Mesothelial cell of epicardium (in vitro differentiated cells): ENCODE data around the gene CELF2. TPM values are rescaled to one million over a fixed set of nuclear protein-coding genes. Genes with fewer than 3 reads are reported as not detected.
"Not testable (repeated sequence)": the region's sequence is repeated elsewhere in the genome, so short reads cannot be mapped to it uniquely, and the experiment has no call there.

Experiments used
- DNase-seq, 2 experiments: peaks; one replicate each; pipeline ENCODE4 v3.0.0; 2021; ENCODE audit warnings: low spot score in 2 of 2; ENCODE audit not compliant: unreplicated experiment in 2 of 2
- H3K27ac Mint-ChIP-seq: 2 replicates; pipeline ENCODE4 v1.8.0; 2021; ENCODE audit warnings: mixed read lengths
- H3K27me3 Mint-ChIP-seq: 2 replicates; pipeline ENCODE4 v1.8.0; 2021; ENCODE audit warnings: low read depth, mixed read lengths
- H3K36me3 Mint-ChIP-seq: 2 replicates; pipeline ENCODE4 v1.8.0; 2021; ENCODE audit warnings: mixed read lengths
- H3K4me1 Mint-ChIP-seq: 2 replicates; pipeline ENCODE4 v1.8.0; 2021; ENCODE audit warnings: mixed read lengths
- H3K4me3 Mint-ChIP-seq: 2 replicates; pipeline ENCODE4 v1.8.0; 2021; ENCODE audit warnings: mild to moderate bottlenecking, moderate library complexity, mixed read lengths
- H3K9me3 Mint-ChIP-seq: 2 replicates; pipeline ENCODE4 v1.8.0; 2021; ENCODE audit warnings: mixed read lengths
- total RNA-seq: library from RNA; stranded (reverse); gene quantifications from 3 replicates; pipeline ENCODE4 v1.2.1, GENCODE V29; 2021
- TF ChIP-seq, protein P1 (sequence below): fragments of 200-600 bp; sonication (generic); IDR thresholded peaks from one replicate; pipeline ENCODE4 v1.5.0; 2021; ENCODE audit warnings: antibody characterized with exemption; ENCODE audit not compliant: unreplicated experiment

The CELF2 gene
- total RNA-seq, 1 donor from 2014 or later = 24.0 TPM

- peaks cover 15% of the 10 kb centered on the region for H3K9me3 Mint-ChIP-seq
- H3K27ac Mint-ChIP-seq = no peak overlapping the region
- H3K4me1 Mint-ChIP-seq = no peaks in the 10 kb centered on the region
Measured at GRCh38 chr10:11358011-11358410, 340.3 kb downstream of the CELF2 start.

GRCh38 chr10:11358923-11359575, 341.4 kb downstream of the CELF2 start:
- no peak overlapping the region for H3K4me3 Mint-ChIP-seq
- H3K36me3 Mint-ChIP-seq = no peaks in the 10 kb centered on the region

More at GRCh38 chr10:11358011-11358410, 340.3 kb downstream of the CELF2 start:
- H3K27me3 Mint-ChIP-seq = no peaks in the 10 kb centered on the region
- no peak overlapping the region for H3K4me3 Mint-ChIP-seq
- no peak for DNase-seq
- TF ChIP-seq, protein P1, sequence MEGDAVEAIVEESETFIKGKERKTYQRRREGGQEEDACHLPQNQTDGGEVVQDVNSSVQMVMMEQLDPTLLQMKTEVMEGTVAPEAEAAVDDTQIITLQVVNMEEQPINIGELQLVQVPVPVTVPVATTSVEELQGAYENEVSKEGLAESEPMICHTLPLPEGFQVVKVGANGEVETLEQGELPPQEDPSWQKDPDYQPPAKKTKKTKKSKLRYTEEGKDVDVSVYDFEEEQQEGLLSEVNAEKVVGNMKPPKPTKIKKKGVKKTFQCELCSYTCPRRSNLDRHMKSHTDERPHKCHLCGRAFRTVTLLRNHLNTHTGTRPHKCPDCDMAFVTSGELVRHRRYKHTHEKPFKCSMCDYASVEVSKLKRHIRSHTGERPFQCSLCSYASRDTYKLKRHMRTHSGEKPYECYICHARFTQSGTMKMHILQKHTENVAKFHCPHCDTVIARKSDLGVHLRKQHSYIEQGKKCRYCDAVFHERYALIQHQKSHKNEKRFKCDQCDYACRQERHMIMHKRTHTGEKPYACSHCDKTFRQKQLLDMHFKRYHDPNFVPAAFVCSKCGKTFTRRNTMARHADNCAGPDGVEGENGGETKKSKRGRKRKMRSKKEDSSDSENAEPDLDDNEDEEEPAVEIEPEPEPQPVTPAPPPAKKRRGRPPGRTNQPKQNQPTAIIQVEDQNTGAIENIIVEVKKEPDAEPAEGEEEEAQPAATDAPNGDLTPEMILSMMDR = no peak
- no peaks in the 10 kb centered on the region for H3K36me3 Mint-ChIP-seq

GRCh38 chr10:11359869-11360268, 342.2 kb downstream of the CELF2 start:
- Mint-ChIP-seq H3K27me3 (no peaks in the 10 kb centered on the region), H3K27ac (no peak overlapping the region), H3K36me3 (no peaks in the 10 kb centered on the region), H3K9me3 (peaks cover 9% of the 10 kb centered on the region), H3K4me1 (no peaks in the 10 kb centered on the region), H3K4me3 (no peak overlapping the region)
- DNase-seq = no peak
- TF ChIP-seq, protein P1 = no peak

More at GRCh38 chr10:11358923-11359575, 341.4 kb downstream of the CELF2 start:
- Mint-ChIP-seq H3K9me3 (peaks cover 9% of the 10 kb centered on the region), H3K4me1 (no peaks in the 10 kb centered on the region), H3K27me3 (no peaks in the 10 kb centered on the region), H3K27ac (no peak overlapping the region)
- DNase-seq = no peak
- TF ChIP-seq, protein P1 = no peak

DNA sequence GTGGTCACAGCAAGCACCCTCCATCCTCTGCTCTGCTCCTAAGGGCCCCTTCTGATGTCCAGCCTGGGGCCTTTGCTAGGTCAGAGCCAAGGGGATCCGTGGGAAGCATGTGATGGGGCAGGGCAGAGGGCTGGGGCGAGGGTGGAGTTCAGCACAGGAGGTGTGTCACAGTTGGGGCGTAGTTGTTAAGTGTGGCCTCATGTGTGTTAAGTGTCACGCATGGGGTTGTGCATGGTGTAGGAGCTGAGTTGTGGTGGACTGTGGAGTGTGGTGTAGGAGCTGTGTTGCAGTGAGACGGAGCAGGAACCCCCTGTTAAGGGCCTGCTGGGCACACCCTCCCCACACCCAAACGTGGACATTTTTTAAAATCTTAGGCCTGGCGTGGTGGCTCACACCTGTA, 345.8 kb downstream of the CELF2 start:
- Mint-ChIP-seq H3K27me3 (no peaks in the 10 kb centered on the region), H3K27ac (no peak overlapping the region), H3K9me3 (peaks cover 14% of the 10 kb centered on the region), H3K4me1 (no peaks in the 10 kb centered on the region), H3K4me3 (no peak overlapping the region), H3K36me3 (no peaks in the 10 kb centered on the region)
- TF ChIP-seq, protein P1 = no peak
- no peak for DNase-seq

DNA sequence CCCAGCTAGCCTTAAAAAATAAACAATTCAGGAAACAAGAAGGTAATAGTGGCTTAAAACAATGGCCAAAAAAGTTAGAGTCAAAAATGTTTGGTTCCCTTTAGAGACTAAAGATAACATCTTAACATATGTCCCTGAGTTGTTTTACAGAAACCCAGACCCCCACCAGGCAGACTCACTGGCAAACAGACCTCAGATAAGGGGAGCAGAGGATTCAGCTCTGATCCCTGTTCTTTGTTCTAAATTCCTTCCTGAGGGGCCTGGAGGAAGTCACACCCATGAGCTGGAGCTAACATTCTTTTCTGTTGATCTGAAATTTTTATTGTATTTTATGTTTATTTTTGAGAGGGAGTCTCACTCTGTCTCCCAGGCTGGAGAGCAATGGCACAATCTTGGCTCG, 346.6 kb downstream of the CELF2 start:
- Mint-ChIP-seq H3K4me3 (no peak overlapping the region), H3K36me3 (no peaks in the 10 kb centered on the region), H3K4me1 (no peaks in the 10 kb centered on the region), H3K27ac (no peak overlapping the region), H3K27me3 (no peaks in the 10 kb centered on the region), H3K9me3 (peaks cover 13% of the 10 kb centered on the region)
- no peak for DNase-seq
- TF ChIP-seq, protein P1 = no peak

- H3K27ac Mint-ChIP-seq, H3K36me3 Mint-ChIP-seq, H3K4me1 Mint-ChIP-seq, DNase-seq, H3K27me3 Mint-ChIP-seq, H3K9me3 Mint-ChIP-seq, H3K4me3 Mint-ChIP-seq: not testable (repeated sequence)
Measured at GRCh38 chr10:11366889-11367288, 349.2 kb downstream of the CELF2 start.
